Purkinje cell (primary cell): Measurements from ENCODE around the gene TMIGD1. TPM values are rescaled to one million over a fixed set of nuclear protein-coding genes. Genes with fewer than 3 reads are reported as not detected.

ENCODE experiments used
- polyA plus RNA-seq: library from polyadenylated mRNA; unstranded; fragments of >200 nt; fragmentation: Nextera tagmentation; gene quantifications from 2 replicates; pipeline ENCODE4 v1.2.1, GENCODE V29; 2014

TMIGD1 gene
- not detected in 2 replicates for polyA plus RNA-seq

GRCh38 chr17:30333503-30334360 is at the start of gene TMIGD1:
Gene TMIGD1, minus strand, starts transcription at chr17:30334057. Its CDS starts 1,924 bp downstream, at chr17:30332133.

GRCh38 chr17:30378825-30379302 is 45.0 kb upstream of the TMIGD1 start, which contains the start of gene CPD:
Gene CPD, plus strand, starts transcription at chr17:30378927. Its CDS starts 54 bp downstream, at chr17:30378981.

DNA sequence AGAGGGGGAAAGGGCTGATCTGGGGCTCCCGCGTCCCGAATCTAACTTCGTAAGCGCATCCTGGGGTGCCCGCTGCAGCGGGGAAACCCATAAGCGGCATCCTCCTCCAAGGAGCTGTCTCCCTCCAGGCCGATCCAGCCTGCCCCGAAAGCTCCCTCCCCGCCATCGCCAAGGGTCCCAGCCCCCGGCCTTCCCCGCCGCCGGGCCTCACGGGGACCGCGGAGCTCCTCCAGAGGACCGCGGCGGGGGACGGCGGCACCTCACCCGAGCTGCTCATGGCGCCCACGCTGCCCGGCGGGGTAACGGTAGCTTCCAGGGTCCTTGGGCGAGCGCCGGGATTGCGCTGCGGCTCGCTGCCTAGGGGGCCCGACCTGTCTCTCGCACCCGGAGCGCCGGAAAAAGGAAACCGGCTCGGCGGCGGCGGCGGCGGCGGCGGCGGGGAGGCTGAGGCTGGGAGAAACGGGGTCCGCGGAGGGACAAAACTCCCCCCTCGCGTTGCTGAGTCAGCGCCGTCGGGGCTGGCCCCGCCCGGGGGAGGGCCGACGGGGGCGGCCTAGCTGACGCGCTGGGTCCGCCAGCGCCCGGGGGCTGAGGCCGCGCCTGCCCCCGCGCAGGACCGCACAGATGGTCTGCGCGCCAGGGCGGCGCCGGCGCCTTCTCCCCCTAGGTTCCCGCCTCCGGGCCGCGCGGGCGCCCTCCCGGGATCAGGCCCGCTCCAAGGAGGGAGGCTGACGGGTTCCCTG is 42.1 kb downstream of the TMIGD1 start, which contains the start of gene BLMH:
Gene BLMH (minus strand): TSS at position 402 of the 743 bp plus-strand sequence. CDS start 125 bp downstream, at position 277.

Other genes starting within 250 kb of the TMIGD1 start
- gene NSRP1, start 217.2 kb downstream of the TMIGD1 start, polyA plus RNA-seq, result 77.6 and 115 TPM in 2 replicates
- gene SLC6A4, start 98.4 kb downstream of the TMIGD1 start, polyA plus RNA-seq, result not detected in 2 replicates
- gene BLMH, start 42.1 kb downstream of the TMIGD1 start, polyA plus RNA-seq, result 2.5 and 7.5 TPM in 2 replicates
- gene CPD, start 44.9 kb upstream of the TMIGD1 start, polyA plus RNA-seq, result 14.3 and 15.2 TPM in 2 replicates
- 84.0 and 84.1 TPM in 2 replicates for gene GOSR1, start 143.4 kb upstream of the TMIGD1 start, polyA plus RNA-seq